K562 (cell line): ENCODE measurements around the gene MAP1LC3A.
"Not testable (repeated sequence)": the region's sequence is repeated elsewhere in the genome, so short reads cannot be mapped to it uniquely, and the experiment has no call there.

Experiments used
- CBX5 ChIP-seq: IDR thresholded peaks from 2 replicates; pipeline ENCODE4 v1.6.1; 2014; ENCODE audit warnings: low read depth, borderline replicate concordance
- CC2D1A ChIP-seq: fragments of 450-650 bp; IDR thresholded peaks from 2 replicates; pipeline ENCODE4 v1.6.1; 2017; ENCODE audit warnings: mild to moderate bottlenecking
- CEBPB ChIP-seq: fragments of 450-650 bp; IDR thresholded peaks from 2 replicates; pipeline ENCODE4 v1.6.1; 2016; ENCODE audit warnings: missing genetic modification characterization, missing compliant biosample characterization
- CHD1 ChIP-seq: fragments of 200-600 bp; sonication (generic); IDR thresholded peaks from one replicate; pipeline ENCODE4 v1.6.1; 2012; ENCODE audit warnings: mild to moderate bottlenecking, moderate library complexity, low read length, inconsistent platforms
- ELF1 ChIP-seq: fragments of 200-800 bp; sonication (Bioruptor generic); IDR thresholded peaks from 2 replicates; pipeline ENCODE4 v1.6.1; 2016; ENCODE audit warnings: missing genetic modification characterization, missing compliant biosample characterization
- JUNB ChIP-seq: fragments of 450-650 bp; formaldehyde crosslinking; conservative IDR thresholded peaks from 2 replicates; pipeline ENCODE4 v1.4.0; 2020; ENCODE audit warnings: mild to moderate bottlenecking
- ZNF12 ChIP-seq: sonication (generic); formaldehyde crosslinking; IDR thresholded peaks from 2 replicates; pipeline ENCODE4 v1.4.0; 2020; ENCODE audit warnings: mild to moderate bottlenecking, missing genetic modification reagents
- ZNF140 ChIP-seq: fragments of 250-450 bp; sonication (Bioruptor Pico); IDR thresholded peaks from 2 replicates; pipeline ENCODE4 v1.8.0; 2021; ENCODE audit warnings: moderate library complexity, mild to moderate bottlenecking, inconsistent platforms
- TF ChIP-seq, protein P1 (sequence below), 2 experiments: IDR thresholded peaks; 2 replicates each; pipeline ENCODE4 v1.6.1; 2012; ENCODE audit warnings: improper control_type of control experiment in 2 of 2, low read depth in 2 of 2, low read length in 2 of 2, borderline replicate concordance in 1 of 2

DNA sequence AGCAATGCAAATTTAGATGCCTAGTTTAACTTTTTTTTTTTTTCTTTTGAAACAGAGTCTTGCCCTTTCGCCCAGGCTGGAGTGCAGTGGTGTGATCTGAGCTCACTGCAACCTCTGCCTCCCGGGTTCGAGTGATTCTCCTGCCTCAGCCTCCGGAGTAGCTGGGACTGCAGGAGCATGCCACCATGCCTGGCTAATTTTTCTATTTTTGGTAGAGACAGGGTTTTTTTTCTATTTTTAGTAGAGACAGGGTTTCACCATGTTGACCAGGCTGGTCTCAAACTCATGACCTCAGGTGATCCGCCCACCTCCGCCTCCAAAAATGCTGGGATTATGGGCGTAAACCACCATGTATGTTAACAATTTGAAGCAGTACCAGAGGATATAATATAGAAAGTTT, 39.7 kb upstream of the MAP1LC3A start:
- not testable (repeated sequence) for TF ChIP-seq CC2D1A; JUNB (CRISPR knock-in tag); ELF1 (tag); CEBPB (tag); ZNF140 (CRISPR knock-in tag); CHD1; ZNF12 (CRISPR knock-in tag); CBX5
- TF ChIP-seq, protein P1, sequence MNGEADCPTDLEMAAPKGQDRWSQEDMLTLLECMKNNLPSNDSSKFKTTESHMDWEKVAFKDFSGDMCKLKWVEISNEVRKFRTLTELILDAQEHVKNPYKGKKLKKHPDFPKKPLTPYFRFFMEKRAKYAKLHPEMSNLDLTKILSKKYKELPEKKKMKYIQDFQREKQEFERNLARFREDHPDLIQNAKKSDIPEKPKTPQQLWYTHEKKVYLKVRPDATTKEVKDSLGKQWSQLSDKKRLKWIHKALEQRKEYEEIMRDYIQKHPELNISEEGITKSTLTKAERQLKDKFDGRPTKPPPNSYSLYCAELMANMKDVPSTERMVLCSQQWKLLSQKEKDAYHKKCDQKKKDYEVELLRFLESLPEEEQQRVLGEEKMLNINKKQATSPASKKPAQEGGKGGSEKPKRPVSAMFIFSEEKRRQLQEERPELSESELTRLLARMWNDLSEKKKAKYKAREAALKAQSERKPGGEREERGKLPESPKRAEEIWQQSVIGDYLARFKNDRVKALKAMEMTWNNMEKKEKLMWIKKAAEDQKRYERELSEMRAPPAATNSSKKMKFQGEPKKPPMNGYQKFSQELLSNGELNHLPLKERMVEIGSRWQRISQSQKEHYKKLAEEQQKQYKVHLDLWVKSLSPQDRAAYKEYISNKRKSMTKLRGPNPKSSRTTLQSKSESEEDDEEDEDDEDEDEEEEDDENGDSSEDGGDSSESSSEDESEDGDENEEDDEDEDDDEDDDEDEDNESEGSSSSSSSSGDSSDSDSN (IDR thresholded peaks at IDR 0.05; ENCODE audit: borderline replicate concordance in 1 of 2, low read depth in 2 of 2, low read length in 2 of 2): not testable (repeated sequence)
